Kidney glomerular epithelial cell (primary cell): Measurements from ENCODE around the gene SPHKAP.
"Not testable (repeated sequence)": the region's sequence is repeated elsewhere in the genome, so short reads cannot be mapped to it uniquely, and the experiment has no call there.

Source experiments
- DNase-seq: peaks from one replicate; lab custom pipeline; 2025; lab: John Stamatoyannopoulos, UW

The SPHKAP gene

GRCh38 chr2:228094377-228094921, 87.0 kb downstream of the SPHKAP start:
- DNase-seq, result no peak

GRCh38 chr2:228092056-228092455, 89.4 kb downstream of the SPHKAP start:
- DNase-seq, result no peak

DNA sequence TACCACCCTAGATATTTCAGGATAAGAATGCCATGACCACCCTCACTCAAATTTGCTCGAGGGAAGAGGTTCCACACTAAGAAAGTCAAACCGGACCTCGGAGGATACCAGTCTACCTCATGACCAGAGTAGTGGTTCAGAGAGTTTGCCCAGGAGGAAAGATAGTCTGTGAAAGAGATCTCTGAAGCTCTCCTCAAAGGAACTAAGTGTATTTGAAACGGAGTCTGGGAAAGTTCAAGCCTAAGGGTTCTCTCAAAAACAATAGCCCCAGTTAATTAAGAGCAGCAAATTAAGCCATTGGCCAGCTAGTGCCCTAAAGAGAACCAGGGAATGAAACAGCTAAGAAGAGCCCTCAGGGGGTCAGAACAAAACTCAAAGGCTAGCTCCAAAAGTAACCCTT, 94.9 kb downstream of the SPHKAP start:
- no peak for DNase-seq

GRCh38 chr2:228084717-228085116, 96.8 kb downstream of the SPHKAP start:
- DNase-seq, result no peak

DNA sequence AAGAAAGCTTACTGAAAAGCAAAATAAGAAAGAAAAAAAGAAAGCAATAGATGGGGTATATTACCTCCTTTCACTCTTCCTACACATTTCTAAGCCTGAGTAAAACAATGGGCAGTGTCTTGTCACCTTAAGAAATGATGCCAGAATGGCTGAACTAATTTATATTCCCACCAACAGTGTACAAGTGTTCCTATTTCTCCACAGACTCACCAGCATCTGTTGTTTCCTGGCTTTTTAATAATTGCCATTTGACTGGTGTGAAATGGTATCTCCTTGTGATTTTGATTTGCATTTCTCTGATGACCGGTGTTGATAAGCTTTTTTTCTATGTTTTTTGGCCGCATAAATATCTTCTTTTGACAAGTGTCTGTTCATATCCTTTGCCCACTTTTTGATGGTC, 98.4 kb downstream of the SPHKAP start:
- no peak for DNase-seq

GRCh38 chr2:228082571-228082970, 98.9 kb downstream of the SPHKAP start:
- DNase-seq, result no peak

DNA sequence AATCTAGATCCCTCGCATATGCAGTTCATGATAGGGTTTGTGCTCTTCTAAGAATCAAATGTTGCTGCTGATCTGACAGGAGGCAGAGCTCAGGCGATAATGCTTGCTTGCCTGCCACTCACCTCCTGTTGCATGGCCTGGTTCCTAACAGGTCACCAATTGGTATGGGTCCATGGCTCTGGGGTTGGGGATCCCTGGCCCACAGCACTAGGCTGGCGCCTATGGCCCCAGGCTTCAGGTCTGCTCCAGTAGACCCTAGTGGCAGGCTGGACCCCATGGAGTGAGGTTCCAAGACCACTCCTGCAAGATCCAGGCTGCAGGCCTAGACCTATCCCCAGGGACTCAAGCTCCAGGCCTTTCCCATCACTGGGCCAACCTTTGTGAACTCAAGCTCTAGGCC, 102.3 kb downstream of the SPHKAP start:
- DNase-seq, result no peak

GRCh38 chr2:228076695-228077094, 104.8 kb downstream of the SPHKAP start:
- DNase-seq, result not testable (repeated sequence)

- no peak for DNase-seq
These were observed 108.8 kb downstream of the SPHKAP start for GRCh38 chr2:228072669-228073068.

DNA sequence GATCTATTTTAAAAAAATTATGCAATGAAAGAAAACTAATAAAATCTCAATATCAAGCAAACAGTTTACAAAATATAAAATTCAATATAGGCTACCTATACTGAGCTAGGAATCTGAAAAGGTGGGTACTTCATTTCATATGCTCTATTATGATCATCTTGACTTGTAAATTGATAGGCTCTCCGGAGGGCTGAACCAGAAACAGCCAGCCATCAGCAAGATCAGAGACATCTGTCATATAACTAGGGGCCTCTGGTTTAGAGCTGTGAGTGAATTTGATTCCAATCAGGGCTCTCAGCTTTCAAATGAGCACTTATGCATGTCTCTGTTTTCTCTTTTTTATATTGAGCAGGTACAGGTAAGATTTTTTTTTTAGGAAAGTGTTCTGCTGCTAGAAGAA, 114.2 kb downstream of the SPHKAP start:
- DNase-seq, result no peak

DNA sequence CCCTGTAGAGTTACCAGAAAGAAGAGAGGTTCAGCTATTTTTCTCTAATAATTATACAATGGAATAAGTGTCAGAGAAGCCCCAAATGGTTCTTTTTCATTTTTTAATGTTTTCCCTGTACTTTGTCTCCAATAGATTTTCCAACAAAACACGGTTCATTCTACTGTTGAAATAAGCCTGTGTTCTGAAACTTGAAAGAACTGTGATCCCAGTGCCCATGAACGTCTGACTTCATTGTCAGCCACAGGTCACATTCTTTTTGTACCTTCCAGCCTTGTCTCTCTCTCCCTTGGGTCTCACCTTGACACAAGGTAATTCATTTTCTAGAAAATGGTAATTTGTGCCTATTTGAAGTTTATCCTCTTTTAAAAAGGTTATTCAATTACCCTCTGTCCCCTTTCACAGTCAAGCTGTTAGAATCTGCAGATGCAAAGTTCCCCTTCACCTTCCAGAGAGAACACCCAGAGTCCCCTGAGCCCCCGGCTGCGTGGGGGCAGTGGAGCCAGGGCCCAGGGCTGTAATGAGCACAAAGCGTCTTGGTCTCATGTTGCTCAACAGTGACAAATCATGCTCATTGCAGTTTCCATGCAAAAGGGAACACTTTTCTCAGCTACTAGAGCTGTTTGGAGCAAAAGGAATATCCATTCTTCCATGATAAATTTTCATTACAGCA, 115.2 kb downstream of the SPHKAP start:
- no peak for DNase-seq

DNA sequence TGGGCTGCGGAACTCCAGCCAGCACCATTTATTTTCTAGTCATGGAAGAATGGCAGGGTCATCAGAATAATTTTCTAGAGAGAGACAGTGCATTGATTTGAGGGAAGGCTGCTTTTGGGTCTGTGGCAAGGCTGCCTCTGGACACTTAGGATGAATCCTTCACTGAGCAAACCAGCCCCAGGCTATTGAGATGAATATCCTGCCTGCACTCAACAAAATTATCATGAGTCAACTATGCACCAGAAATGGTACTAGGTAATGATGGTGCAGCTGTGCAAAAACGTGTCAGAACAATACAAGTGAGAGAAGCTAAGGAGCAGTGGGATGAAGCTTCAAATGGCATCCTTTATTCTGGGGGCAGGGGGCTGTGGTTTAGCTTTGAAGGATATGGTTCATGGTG, 115.8 kb downstream of the SPHKAP start:
- DNase-seq, result no peak

GRCh38 chr2:228064796-228065315, 116.6 kb downstream of the SPHKAP start:
- DNase-seq, result no peak

DNA sequence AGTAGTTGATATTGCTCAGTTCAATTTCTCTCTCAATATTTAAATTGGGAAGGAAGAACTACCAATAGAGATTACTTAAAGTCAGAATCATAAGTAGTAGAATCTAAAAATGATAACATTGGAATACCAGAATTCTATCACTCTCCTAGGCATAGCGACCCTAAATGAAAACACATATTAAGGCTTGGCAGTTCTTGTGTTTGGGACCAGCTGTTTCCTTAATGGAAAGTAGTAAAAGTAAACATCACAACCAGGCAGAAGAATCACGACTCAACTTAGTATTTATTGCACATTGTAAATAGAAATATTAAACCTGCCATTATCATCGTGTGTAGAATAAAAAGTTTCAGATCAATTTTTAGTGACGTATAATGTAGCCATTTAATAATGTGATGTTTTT, 117.5 kb downstream of the SPHKAP start:
- DNase-seq, result no peak

GRCh38 chr2:228063558-228063957, 117.9 kb downstream of the SPHKAP start:
- DNase-seq, result no peak

GRCh38 chr2:228059735-228060134, 121.8 kb downstream of the SPHKAP start:
- no peak for DNase-seq

DNA sequence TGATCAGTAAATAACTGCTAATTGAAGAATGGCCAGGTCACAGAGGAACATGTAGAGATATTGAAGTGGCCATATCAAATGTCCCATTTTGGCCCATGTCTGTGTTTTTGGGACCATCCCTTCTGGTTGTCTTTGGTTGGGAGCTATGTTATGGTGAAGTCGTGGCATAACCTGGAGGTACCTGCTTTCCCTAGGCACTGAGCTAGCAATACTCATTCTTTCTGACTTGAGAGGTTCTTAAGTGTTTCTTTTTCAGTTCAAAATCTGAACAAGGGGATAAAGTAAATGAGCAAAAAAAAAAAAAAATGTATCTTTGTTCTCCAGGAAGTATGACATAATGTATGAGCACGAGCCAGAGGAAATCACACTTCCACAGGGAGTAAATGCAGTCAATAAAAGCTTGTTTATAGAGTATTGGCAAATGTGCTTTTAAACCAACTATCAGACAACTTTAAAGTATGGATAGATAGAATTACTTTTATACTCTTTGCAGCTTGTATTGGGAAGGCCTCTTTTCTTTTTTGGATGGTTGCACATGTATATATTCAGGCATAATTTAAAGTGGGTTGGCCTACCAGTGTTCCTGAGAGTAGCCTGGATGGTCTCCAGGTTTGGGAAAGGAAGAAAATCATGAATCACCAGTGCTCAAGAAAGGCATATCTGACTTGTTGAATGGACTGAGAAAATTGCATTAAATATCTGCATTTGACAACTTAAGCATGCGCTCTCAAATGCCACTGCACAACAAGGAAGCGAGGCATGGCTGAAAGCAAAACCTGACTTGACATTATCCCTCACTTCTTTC, 125.0 kb downstream of the SPHKAP start:
- DNase-seq, result no peak

DNA sequence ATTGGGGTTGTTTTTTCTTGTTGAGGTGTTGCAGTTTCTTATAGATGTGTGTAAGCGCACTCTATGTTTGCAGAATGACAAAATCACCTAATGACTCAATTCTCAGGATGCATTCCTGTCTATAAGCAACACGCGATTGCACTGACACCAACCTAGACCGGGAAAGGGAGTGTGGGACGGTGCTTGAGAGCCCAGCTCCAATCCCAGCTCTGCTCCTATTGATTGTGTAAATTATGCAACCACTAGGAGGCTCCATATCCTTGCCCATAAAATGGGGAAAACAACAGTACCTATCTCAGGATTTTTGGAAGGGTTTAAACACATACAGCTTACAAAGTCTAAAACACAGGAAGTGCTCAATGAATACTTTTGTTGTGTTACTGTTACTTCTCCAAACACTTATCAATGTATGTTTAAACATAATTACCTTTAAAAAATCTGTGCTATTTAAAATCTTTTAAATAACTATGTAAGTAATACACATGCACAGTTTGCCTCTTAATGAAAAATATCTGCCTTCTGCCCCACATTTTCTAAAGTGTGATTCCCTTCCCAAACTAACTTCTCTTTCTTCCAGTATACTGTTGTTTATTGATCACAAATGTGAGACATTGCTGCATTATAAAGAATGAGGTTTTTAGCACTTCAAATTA, 132.5 kb downstream of the SPHKAP start:
- DNase-seq, result peak; percentile 48

DNA sequence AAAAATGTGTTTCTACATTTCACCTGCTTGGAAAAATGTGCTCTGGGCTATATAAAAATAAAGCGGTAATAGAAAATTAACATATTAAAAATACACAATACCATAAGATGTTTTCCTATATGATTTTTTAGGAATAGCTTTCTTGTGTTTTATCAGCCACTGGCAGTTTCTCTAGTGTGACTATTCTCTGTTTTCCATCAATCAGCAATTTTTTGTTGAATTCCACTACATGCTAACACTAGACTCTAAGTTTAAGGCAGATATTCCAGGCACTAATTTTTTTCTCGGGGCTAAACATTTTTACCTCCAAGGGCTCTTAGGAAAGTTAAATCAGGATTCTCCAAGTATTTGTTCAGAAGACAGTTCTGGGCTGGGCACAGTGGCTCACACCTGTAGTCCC, 140.5 kb downstream of the SPHKAP start:
- DNase-seq, result no peak

DNA sequence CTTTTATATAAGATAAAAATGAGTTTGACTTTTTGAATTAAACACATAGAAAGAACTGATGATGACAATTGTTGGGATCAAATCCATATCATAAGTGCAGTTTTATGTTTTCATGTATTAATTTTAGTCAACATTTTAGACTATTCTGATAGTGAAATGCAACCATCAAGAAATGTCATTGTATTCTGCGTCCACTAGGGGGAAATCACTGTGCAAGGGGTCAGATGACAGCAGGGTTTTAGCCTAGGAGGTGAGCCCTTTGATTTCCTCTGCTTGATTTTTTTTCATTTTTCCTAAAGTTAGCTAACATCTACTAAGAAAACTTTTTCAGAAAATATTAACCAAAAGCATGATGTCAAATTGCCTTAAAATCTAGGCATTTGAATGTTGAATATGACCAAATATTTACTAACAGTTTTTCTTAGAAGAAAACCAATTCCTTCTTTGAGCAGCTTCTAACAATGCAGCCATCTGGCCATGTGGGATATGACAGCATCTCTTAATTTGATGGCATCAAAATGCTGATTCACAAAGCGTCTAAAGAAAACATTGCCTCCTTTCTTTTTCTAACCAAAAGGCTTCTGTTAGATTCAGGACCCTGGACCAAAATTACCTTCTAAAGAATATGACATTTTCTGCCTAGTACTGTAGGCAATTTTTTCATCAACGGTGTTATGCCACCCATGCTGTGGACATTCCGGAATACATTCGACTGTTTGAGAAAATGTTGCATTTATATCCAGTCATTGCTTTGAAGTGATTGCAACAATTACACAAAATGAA, 141.5 kb downstream of the SPHKAP start:
- DNase-seq, result peak; percentile 24

DNA sequence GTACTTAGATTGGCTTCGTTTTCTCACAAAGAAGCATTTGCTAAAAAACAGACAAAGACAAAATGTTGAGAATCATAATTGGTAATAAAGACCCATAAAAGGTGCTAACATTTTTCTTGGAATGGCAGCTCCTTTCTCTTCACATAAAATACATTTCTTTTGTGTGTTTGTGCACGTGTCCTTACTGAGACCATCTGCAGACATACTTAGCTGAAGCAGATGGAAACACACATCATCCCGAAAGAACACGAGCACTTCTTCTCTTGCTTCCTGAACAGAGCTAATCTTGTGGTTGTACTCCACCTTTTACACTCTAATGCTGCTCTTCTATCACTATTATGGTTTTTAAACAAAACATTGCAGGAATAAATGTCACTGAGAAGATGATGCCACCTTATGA, 142.5 kb downstream of the SPHKAP start:
- DNase-seq, result no peak

- no peak for DNase-seq
These were observed 143.6 kb downstream of the SPHKAP start for GRCh38 chr2:228037915-228038314.
